K562 (cell line): ENCODE measurements around the gene CNNM2. TPM values are rescaled to one million over a fixed set of nuclear protein-coding genes. Genes with fewer than 3 reads are reported as not detected.

Source experiments
- ATAC-seq: fragments of 200-7000 bp; cut with Tn5 transposase; 3 replicates; pipeline ENCODE4 v1.9.1; 2020; ENCODE audit warnings: moderate library complexity
- BruUV-seq: library from RNA; stranded (reverse); fragments of 400-500 nt; replicated peaks from 2 replicates; lab custom pipeline; 2021; lab: Mats Ljungman, UMichigan
- CTCF ChIA-PET: fragments of 300-600 bp; formaldehyde crosslinking; extraction: SDS; loops from one replicate; lab custom pipeline; 2021; ENCODE audit warnings: low intra/inter-chr PET ratio; lab: Yijun Ruan, JAX
- POLR2A ChIA-PET: fragments of 300-600, 350-650 bp; sonication (Branson Sonifier 250); formaldehyde crosslinking; extraction: SDS; loops from one replicate; lab custom pipeline; 2021; ENCODE audit warnings: antibody characterized with exemption, inconsistent platforms; lab: Yijun Ruan, JAX
- DNase-seq, 4 experiments: peaks; one replicate each; pipeline versions ENCODE4 v3.0.0 to v3.0.0-alpha.2; 2011 to 2018; ENCODE audit warnings: low spot score in 3 of 4, mixed read lengths in 3 of 4; ENCODE audit errors: extremely low read depth in 1 of 4
- FAIRE-seq: peaks from 2 replicates; lab custom pipeline; 2011; peaks lifted over from hg19 to GRCh38; lab: Jason Lieb, UNC
- H2AFZ ChIP-seq: 2 replicates; pipeline ENCODE4 v1.6.0; 2011; ENCODE audit warnings: low read depth, low read length, control low read depth, inconsistent platforms
- H3K27ac ChIP-seq: fragments of 200-600 bp; 3 replicates; pipeline ENCODE4 v1.8.0; 2011; ENCODE audit warnings: low read depth, mild to moderate bottlenecking, control low read depth, inconsistent platforms, low read length, moderate library complexity, mixed read lengths; ENCODE audit errors: extremely low read depth
- H3K27me3 ChIP-seq, 2 experiments: fragments of 300-600 bp in 1 of 2; 2 replicates in 1 of 2; 3 replicates in 1 of 2; pipeline versions ENCODE4 v1.6.0 to v1.8.0; 2011; ENCODE audit warnings: inconsistent platforms in 2 of 2, low read length in 2 of 2, mild to moderate bottlenecking in 1 of 2, mixed read lengths in 1 of 2, moderate library complexity in 1 of 2; ENCODE audit not compliant: control insufficient read depth in 2 of 2, insufficient read depth in 2 of 2
- H3K36me3 ChIP-seq: fragments of 300-600 bp; 3 replicates; pipeline ENCODE4 v1.8.0; 2011; ENCODE audit warnings: mild to moderate bottlenecking, low read length, inconsistent platforms; ENCODE audit not compliant: control insufficient read depth, insufficient read depth
- H3K4me1 ChIP-seq, 2 experiments: fragments of 200-600 bp in 1 of 2; replicated peaks in 1 of 2; 2 replicates in 1 of 2; 3 replicates in 1 of 2; pipeline versions ENCODE4 v1.5.1 to v1.8.0; 2011; ENCODE audit warnings: inconsistent platforms in 2 of 2, low read length in 2 of 2, mild to moderate bottlenecking in 1 of 2, mixed read lengths in 1 of 2, moderate library complexity in 1 of 2; ENCODE audit not compliant: control insufficient read depth in 2 of 2, insufficient read depth in 2 of 2
- H3K4me2 ChIP-seq: 2 replicates; pipeline ENCODE4 v1.6.1; 2011; ENCODE audit warnings: low read length, control low read depth, inconsistent platforms, mixed read lengths; ENCODE audit not compliant: insufficient read depth
- H3K4me3 ChIP-seq: fragments of 200-600 bp; sonication (generic), shearing (Covaris generic); 2 replicates; pipeline ENCODE4 v1.5.1; 2016; ENCODE audit warnings: control low read depth, inconsistent platforms
- H3K79me2 ChIP-seq: fragments of 200-600 bp; 3 replicates; pipeline ENCODE4 v1.8.0; 2011; ENCODE audit warnings: low read length, inconsistent platforms; ENCODE audit not compliant: control insufficient read depth, insufficient read depth
- H3K9ac ChIP-seq, 2 experiments: 2 replicates each; pipeline versions ENCODE4 v1.6.0 to v1.6.1; 2011; ENCODE audit warnings: low read depth in 2 of 2, low read length in 2 of 2, control low read depth in 1 of 2, inconsistent platforms in 1 of 2, mild to moderate bottlenecking in 1 of 2, mixed read lengths in 1 of 2; ENCODE audit not compliant: insufficient read depth in 1 of 2
- H3K9me1 ChIP-seq: one replicate; pipeline ENCODE4 v1.6.0; 2011; ENCODE audit warnings: inconsistent platforms, mild to moderate bottlenecking, low read length, moderate library complexity; ENCODE audit not compliant: control insufficient read depth, insufficient read depth
- H3K9me3 ChIP-seq: replicated peaks from 2 replicates; pipeline ENCODE4 v1.5.1; 2011; ENCODE audit warnings: low read depth, low read length, inconsistent platforms; ENCODE audit not compliant: control insufficient read depth, insufficient read depth
- H4K20me1 ChIP-seq: replicated peaks from 2 replicates; pipeline ENCODE4 v1.6.1; 2011; ENCODE audit warnings: low read length, inconsistent platforms, mixed read lengths; ENCODE audit not compliant: control insufficient read depth, insufficient read depth
- AFF4 ChIP-seq: sonication (generic); formaldehyde crosslinking; IDR thresholded peaks from 2 replicates; pipeline ENCODE4 v1.8.0; 2023; ENCODE audit warnings: mild to moderate bottlenecking, missing genetic modification reagents
- C11orf30 ChIP-seq: fragments of 450-650 bp; IDR thresholded peaks from 2 replicates; pipeline ENCODE4 v1.6.1; 2016; ENCODE audit warnings: low read depth, mild to moderate bottlenecking
- ELK3 ChIP-seq: fragments of 450-650 bp; formaldehyde crosslinking; IDR thresholded peaks from 2 replicates; pipeline ENCODE4 v1.4.0; 2020; ENCODE audit warnings: mild to moderate bottlenecking
- GMEB1 ChIP-seq: fragments of 250-450 bp; sonication (Bioruptor Pico); IDR thresholded peaks from 2 replicates; pipeline ENCODE4 v1.4.0; 2020; ENCODE audit warnings: mild to moderate bottlenecking
- MED1 ChIP-seq: sonication (generic); formaldehyde crosslinking; IDR thresholded peaks from 2 replicates; pipeline ENCODE4 v1.8.1; 2023; ENCODE audit warnings: missing genetic modification reagents, borderline replicate concordance
- PRPF4 ChIP-seq: fragments of 200-400 bp; formaldehyde crosslinking; IDR thresholded peaks from one replicate; pipeline ENCODE4 v1.6.1; 2017; ENCODE audit warnings: low read length, low read depth, mild to moderate bottlenecking; ENCODE audit not compliant: insufficient read depth, poor library complexity, severe bottlenecking
- PTBP1 ChIP-seq: fragments of 200-400 bp; formaldehyde crosslinking; IDR thresholded peaks from 2 replicates; pipeline ENCODE4 v1.6.1; 2017; ENCODE audit warnings: low read depth, low read length
- STAT6 ChIP-seq: sonication (generic); formaldehyde crosslinking; IDR thresholded peaks from 2 replicates; pipeline ENCODE4 v1.8.1; 2023; ENCODE audit warnings: mild to moderate bottlenecking, missing genetic modification reagents
- ZFP30 ChIP-seq: fragments of 250-450 bp; sonication (Bioruptor Pico); IDR thresholded peaks from 2 replicates; pipeline ENCODE4 v1.8.0; 2022; ENCODE audit warnings: moderate library complexity, mild to moderate bottlenecking, inconsistent platforms, borderline replicate concordance
- ZNF707 ChIP-seq: fragments of 250-450 bp; sonication (Bioruptor Pico); conservative IDR thresholded peaks from 2 replicates; pipeline ENCODE4 v1.8.0; 2022; ENCODE audit warnings: inconsistent platforms, mild to moderate bottlenecking, moderate library complexity
- WGBS: fragments of 100-300 bp; shearing (Covaris generic); methylation state at CpG from one replicate; pipeline ENCODE4 v1.1.6; 2016; ENCODE audit warnings: low coverage, mixed read lengths; ENCODE audit not compliant: insufficient coverage; ENCODE audit errors: missing lambda C conversion rate; 5-methylcytosine and 5-hydroxymethylcytosine counted together
- in situ Hi-C: fragments of 300-500 bp; cut with MboI; formaldehyde crosslinking; loops from 4 replicates; pipeline ENCODE4 v1.15.0; 2018; ENCODE audit warnings: inconsistent platforms, mixed read lengths
- intact Hi-C: fragments of 100-400 bp; cut with micrococcal nuclease; formaldehyde crosslinking; loops from 2 replicates; pipeline ENCODE4 v1.14.2; 2022
- polyA plus RNA-seq, 8 experiments: library from polyadenylated mRNA; depleted of rRNA in 4 of 8; stranded (reverse) in 5 of 8; unstranded in 3 of 8; fragments of >200 nt; fragmentation: Nextera tagmentation in 2 of 8; fragmentation: Illumina TruSeq in 1 of 8; extraction: Ambion mirVana in 2 of 8; extraction: Trizol in 1 of 8; gene quantifications; 2 replicates each; pipeline versions ENCODE4 v1.2.1 to v1.2.3, GENCODE V29; 2011 to 2014; ENCODE audit warnings: inconsistent platforms in 1 of 8, missing spikeins in 1 of 8
- total RNA-seq, 7 experiments: library from RNA; depleted of rRNA in 6 of 7; stranded (reverse); fragments of >200 nt in 6 of 7; fragmentation: Illumina TruSeq in 2 of 7; extraction: Trizol in 2 of 7; gene quantifications; 2 replicates each; pipeline versions ENCODE4 v1.2.1 to v1.2.3, GENCODE V29; 2011 to 2021; ENCODE audit warnings: low replicate concordance in 1 of 7

Gene CNNM2
- total and polyA plus RNA-seq, 9 of the 15 experiments (the other 6 are each of a cell fraction or from before 2014, with no cell fraction given), result 0.21 to 5.0 (median 1.3) TPM

GRCh38 chr10:103066141-103067098, 148.3 kb downstream of the CNNM2 start:
- H3K4me3 ChIP-seq, result no peak overlapping the region
- in situ Hi-C loops (loop anchor here (5.0 kb wide), 1 partner anchor 339 kb away; no protein-coding TSS in a partner anchor), intact Hi-C loops (loop anchor here (5.0 kb wide), 1 partner anchor 339 kb away; no protein-coding TSS in a partner anchor)
- ChIA-PET POLR2A (no interaction called here), CTCF (no interaction called here)
- ATAC-seq (no peak), DNase-seq (no peak), FAIRE-seq (no peak)
- no TSS peak for BruUV-seq
- 0 out of 2 replicates have a peak, but pooled peaks cover 4% of the 10 kb centered on the region for H4K20me1 ChIP-seq
- 67% methylated on average over 15 of the region's 16 CpGs for WGBS
- H3K9me3 ChIP-seq, result no peaks in the 10 kb centered on the region
- H3K36me3 ChIP-seq, result no peaks in the 10 kb centered on the region
- H3K79me2 ChIP-seq, result no peaks in the 10 kb centered on the region
- H3K4me2 ChIP-seq, result no peak overlapping the region
- H3K27ac ChIP-seq, result no peak overlapping the region
- peak overlapping the region in 1 of 2 experiments; percentile 46; a peak in 1 of 4 replicates for H3K9ac ChIP-seq
- no peak overlapping the region for H2AFZ ChIP-seq
- no peaks in the 10 kb centered on the region for H3K4me1 ChIP-seq
- no peaks in the 10 kb centered on the region for H3K27me3 ChIP-seq
- no peaks in the 10 kb centered on the region for H3K9me1 ChIP-seq
- TF ChIP-seq STAT6 (CRISPR knock-in tag) (no peak), C11orf30 (no peak), MED1 (CRISPR knock-in tag) (no peak), AFF4 (CRISPR knock-in tag) (no peak), ZFP30 (CRISPR knock-in tag) (no peak), PTBP1 (no peak), GMEB1 (CRISPR knock-in tag) (no peak), ZNF707 (CRISPR knock-in tag) (no peak), PRPF4 (no peak), ELK3 (CRISPR knock-in tag) (no peak)
